Liver (tissue), 9 donors: ENCODE measurements around the gene PNPLA3. TPM values are rescaled to one million over a fixed set of nuclear protein-coding genes. Genes with fewer than 3 reads are reported as not detected.

ENCODE experiments used
- DNase-seq: peaks from one replicate; pipeline ENCODE4 v3.0.0-alpha.2; 2017; ENCODE audit warnings: low spot score
- H3K27ac ChIP-seq, 2 donors: one replicate each; pipeline ENCODE4 v1.7.0; 2013; ENCODE audit warnings: inconsistent platforms in 2 of 2, low read length in 2 of 2, control low read depth in 1 of 2, low read depth in 1 of 2, mild to moderate bottlenecking in 1 of 2
- H3K27me3 ChIP-seq, 4 donors: one replicate each; pipeline versions ENCODE4 v1.6.1 to v1.7.0; 2013; ENCODE audit warnings: low read length in 3 of 4, inconsistent platforms in 1 of 4, mild to moderate bottlenecking in 1 of 4, moderate library complexity in 1 of 4; ENCODE audit not compliant: control insufficient read depth in 4 of 4, insufficient read depth in 4 of 4
- H3K36me3 ChIP-seq, 4 donors: one replicate each; pipeline versions ENCODE4 v1.6.1 to v1.7.0; 2013; ENCODE audit warnings: low read length in 3 of 4, mild to moderate bottlenecking in 3 of 4, low read depth in 1 of 4, moderate library complexity in 1 of 4; ENCODE audit not compliant: control insufficient read depth in 4 of 4, insufficient read depth in 3 of 4
- H3K4me1 ChIP-seq, 4 donors: one replicate each; pipeline versions ENCODE4 v1.6.1 to v1.7.0; 2013; ENCODE audit warnings: low read length in 3 of 4, mild to moderate bottlenecking in 3 of 4, moderate library complexity in 1 of 4; ENCODE audit not compliant: control insufficient read depth in 4 of 4, insufficient read depth in 4 of 4
- H3K4me3 ChIP-seq, 3 donors: one replicate each; pipeline versions ENCODE4 v1.6.1 to v1.7.0; 2013; ENCODE audit warnings: low read length in 3 of 3, control low read depth in 1 of 3, low read depth in 1 of 3, mild to moderate bottlenecking in 1 of 3
- H3K9ac ChIP-seq, 2 donors: one replicate each; pipeline ENCODE4 v1.7.0; 2013; ENCODE audit warnings: low read length in 2 of 2, mild to moderate bottlenecking in 2 of 2, moderate library complexity in 2 of 2, control low read depth in 1 of 2, low read depth in 1 of 2
- H3K9me3 ChIP-seq, 4 donors: one replicate each; pipeline versions ENCODE4 v1.6.1 to v1.7.0; 2013; ENCODE audit warnings: low read length in 3 of 4; ENCODE audit not compliant: control insufficient read depth in 4 of 4
- CTCF ChIP-seq: fragments of 150-350 bp; IDR thresholded peaks from 2 replicates; pipeline ENCODE4 v1.5.1; 2017; ENCODE audit warnings: improper control_type of control experiment, low read depth, low read length; ENCODE audit not compliant: missing input control
- EGR1 ChIP-seq, 2 donors: IDR thresholded peaks; 2 replicates each; pipeline ENCODE4 v1.6.1; 2016 to 2018; ENCODE audit warnings: antibody characterized with exemption in 2 of 2, low read depth in 2 of 2
- FOXA1 ChIP-seq: IDR thresholded peaks from 2 replicates; pipeline ENCODE4 v1.6.1; 2016; ENCODE audit warnings: antibody characterized with exemption
- FOXA2 ChIP-seq: IDR thresholded peaks from 2 replicates; pipeline ENCODE4 v1.6.1; 2016; ENCODE audit warnings: antibody characterized with exemption
- GABPA ChIP-seq, 2 donors: IDR thresholded peaks in 1 of 2; conservative IDR thresholded peaks in 1 of 2; 2 replicates each; pipeline ENCODE4 v1.6.1; 2016; ENCODE audit warnings: antibody characterized with exemption in 2 of 2, mild to moderate bottlenecking in 1 of 2, moderate library complexity in 1 of 2
- HNF4A ChIP-seq, 2 donors: conservative IDR thresholded peaks; 2 replicates each; pipeline ENCODE4 v1.6.1; 2016; ENCODE audit warnings: antibody characterized with exemption in 2 of 2, mild to moderate bottlenecking in 2 of 2
- HNF4G ChIP-seq: IDR thresholded peaks from 2 replicates; pipeline ENCODE4 v1.6.1; 2016; ENCODE audit warnings: antibody characterized with exemption
- JUND ChIP-seq, 2 donors: IDR thresholded peaks; 2 replicates each; pipeline ENCODE4 v1.6.1; 2016; ENCODE audit warnings: antibody characterized with exemption in 2 of 2
- MAX ChIP-seq: IDR thresholded peaks from 2 replicates; pipeline ENCODE4 v1.6.1; 2016; ENCODE audit warnings: antibody characterized with exemption
- NR2F2 ChIP-seq: IDR thresholded peaks from 2 replicates; pipeline ENCODE4 v1.6.1; 2016; ENCODE audit warnings: antibody characterized with exemption
- RAD21 ChIP-seq, 2 donors: IDR thresholded peaks; 2 replicates each; pipeline ENCODE4 v1.6.1; 2016; ENCODE audit warnings: antibody characterized with exemption in 2 of 2, mild to moderate bottlenecking in 2 of 2
- REST ChIP-seq: IDR thresholded peaks from 2 replicates; pipeline ENCODE4 v1.6.1; 2016; ENCODE audit warnings: antibody characterized with exemption, mild to moderate bottlenecking
- RXRA ChIP-seq, 2 donors: IDR thresholded peaks; 2 replicates each; pipeline ENCODE4 v1.6.1; 2017 to 2018; ENCODE audit warnings: antibody characterized with exemption in 2 of 2, mild to moderate bottlenecking in 1 of 2
- SP1 ChIP-seq: IDR thresholded peaks from 2 replicates; pipeline ENCODE4 v1.6.1; 2018; ENCODE audit warnings: antibody characterized with exemption, mild to moderate bottlenecking
- TAF1 ChIP-seq: conservative IDR thresholded peaks from 2 replicates; pipeline ENCODE4 v1.6.1; 2016; ENCODE audit warnings: antibody characterized with exemption, mild to moderate bottlenecking
- YY1 ChIP-seq: IDR thresholded peaks from 2 replicates; pipeline ENCODE4 v1.6.1; 2016; ENCODE audit warnings: antibody characterized with exemption, mild to moderate bottlenecking
- ZBTB33 ChIP-seq: IDR thresholded peaks from 2 replicates; pipeline ENCODE4 v1.6.1; 2016; ENCODE audit warnings: antibody characterized with exemption
- WGBS: extraction: QIAGEN DNeasy Blood & Tissue Kit; methylation state at CpG from one replicate; pipeline ENCODE4 v1.1.7; 2013; 5-methylcytosine and 5-hydroxymethylcytosine counted together
- polyA plus RNA-seq, 2 donors: library from polyadenylated mRNA; stranded (reverse) in 1 of 2; unstranded in 1 of 2; fragments of 200-250 nt in 1 of 2; fragments of >200 nt in 1 of 2; fragmentation: Nextera tagmentation in 1 of 2; extraction: Ambion mirVana in 1 of 2; gene quantifications; one replicate each; pipeline versions ENCODE4 v1.2.1 to v1.2.3, GENCODE V29; 2013 to 2015
- total RNA-seq, 2 donors: library from RNA; depleted of rRNA; stranded (reverse); fragments of >200 nt; gene quantifications; one replicate each; pipeline ENCODE4 v1.2.3, GENCODE V29; 2014
- donor health status: healthy.
- donor health status: healthy.
- donor health status: healthy.
- donor health status: healthy.
- donor health status: healthy.

The PNPLA3 gene
- total and polyA plus RNA-seq, 4 donors = 15.9 to 59.1 (median 24.8) TPM

- TF ChIP-seq YY1 (no peak), ZBTB33 (no peak)
- DNase-seq = no peak
- no peak overlapping the region for H3K4me3 ChIP-seq
- no peaks in the 10 kb centered on the region for H3K36me3 ChIP-seq
- H3K27me3 ChIP-seq = peaks cover 0 to 6% (median 1%) of the 10 kb centered on the region in 4 donors
- no peaks in the 10 kb centered on the region for H3K9me3 ChIP-seq
- peaks cover 3 to 15% (median 11%) of the 10 kb centered on the region in 4 donors for H3K4me1 ChIP-seq
- H3K9ac ChIP-seq = no peak overlapping the region
- whole genome bisulfite sequencing = 79% methylated on average over 5 of the region's 5 CpGs
- no peak overlapping the region for H3K27ac ChIP-seq
These were observed 30.3 kb upstream of the PNPLA3 start for GRCh38 chr22:43893266-43893665.

GRCh38 chr22:43894122-43894521 lies 29.5 kb upstream of the PNPLA3 start:
- TF ChIP-seq RXRA (IDR thresholded peaks at IDR 0.05) (no peak), JUND (IDR thresholded peaks at IDR 0.05) (no peak), FOXA1 (no peak), GABPA (IDR thresholded peaks at IDR 0.05 in 1 of 2, conservative IDR thresholded peaks at IDR 0.05 in 1 of 2) (no peak), HNF4G (no peak), TAF1 (no peak), EGR1 (IDR thresholded peaks at IDR 0.05; ENCODE audit: low read depth in 2 of 2) (no peak), CTCF (no peak), SP1 (no peak)
- no peak for DNase-seq
- no peaks in the 10 kb centered on the region for H3K36me3 ChIP-seq
- no peaks in the 10 kb centered on the region for H3K9me3 ChIP-seq
- peaks cover 3 to 19% (median 14%) of the 10 kb centered on the region in 4 donors for H3K4me1 ChIP-seq
- no peak overlapping the region for H3K4me3 ChIP-seq
- 89% methylated on average over 5 of the region's 5 CpGs for WGBS
- H3K27ac ChIP-seq = no peak overlapping the region
- H3K27me3 ChIP-seq = peaks cover 0 to 6% (median 1%) of the 10 kb centered on the region in 4 donors
- H3K9ac ChIP-seq = no peak overlapping the region

GRCh38 chr22:43895986-43896645 lies 27.5 kb upstream of the PNPLA3 start:
- no peak for DNase-seq
- peaks cover 0 to 4% (median 1%) of the 10 kb centered on the region in 4 donors for H3K27me3 ChIP-seq
- no peak overlapping the region for H3K4me3 ChIP-seq
- WGBS = 57% methylated on average over 11 of the region's 11 CpGs
- H3K4me1 ChIP-seq = peaks cover 3 to 20% (median 13%) of the 10 kb centered on the region in 4 donors
- H3K9ac ChIP-seq = no peak overlapping the region
- H3K36me3 ChIP-seq = no peaks in the 10 kb centered on the region
- no peaks in the 10 kb centered on the region for H3K9me3 ChIP-seq
- no peak overlapping the region for H3K27ac ChIP-seq
- TF ChIP-seq FOXA2 = no peak
- no peak for TF ChIP-seq GABPA (IDR thresholded peaks at IDR 0.05 in 1 of 2, conservative IDR thresholded peaks at IDR 0.05 in 1 of 2)
- TF ChIP-seq HNF4A (conservative IDR thresholded peaks at IDR 0.05) = no peak
- no peak for TF ChIP-seq ZBTB33
- no peak for TF ChIP-seq FOXA1
- no peak for TF ChIP-seq REST
- no peak for TF ChIP-seq NR2F2
- no peak for TF ChIP-seq EGR1 (IDR thresholded peaks at IDR 0.05; ENCODE audit: low read depth in 2 of 2)
- TF ChIP-seq RAD21 (IDR thresholded peaks at IDR 0.05) = no peak
- no peak for TF ChIP-seq MAX
- no peak for TF ChIP-seq TAF1
- TF ChIP-seq YY1 = no peak
- TF ChIP-seq JUND (IDR thresholded peaks at IDR 0.05) = no peak
